Measurements from ENCODE around the gene ATRN. TPM values are rescaled to one million over a fixed set of nuclear protein-coding genes. Genes with fewer than 3 reads are reported as not detected.

ATRN gene
- total RNA-seq, 4 donors from 2014 or later, result 24.0 to 31.5 (median 26.4) TPM

DNA sequence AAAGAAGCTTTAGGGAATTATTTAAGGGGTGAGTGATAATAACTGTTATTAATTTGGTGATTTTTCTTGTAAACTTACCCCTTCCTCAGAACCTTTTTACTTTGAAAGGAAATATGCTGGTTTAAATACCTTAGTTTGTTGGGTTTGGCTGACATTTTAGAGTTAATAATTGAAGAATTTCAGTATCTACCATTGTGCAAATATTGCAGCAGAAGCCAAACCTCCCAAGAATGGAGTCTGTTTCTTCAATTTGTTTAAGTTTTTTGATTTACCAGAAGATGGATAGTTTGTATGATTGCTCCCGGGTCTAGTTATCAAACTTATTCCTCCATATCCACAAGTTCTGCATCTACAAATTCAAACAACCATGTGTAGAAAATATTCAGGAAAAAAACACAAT, 77.1 kb downstream of the ATRN start:
- no peak for DNase-seq (ENCODE audit: low spot score in 2 of 2)
- no peak overlapping the region for H3K27ac ChIP-seq
- H3K4me1 ChIP-seq, result no peaks in the 10 kb centered on the region
- H3K4me3 ChIP-seq, result no peak overlapping the region
- no peaks in the 10 kb centered on the region for H3K27me3 ChIP-seq
- H3K9me3 ChIP-seq, result no peaks in the 10 kb centered on the region
- TF ChIP-seq POLR2A (IDR thresholded peaks at IDR 0.05), result no peak
- TF ChIP-seq EP300 (IDR thresholded peaks at IDR 0.05), result no peak
- TF ChIP-seq, protein P1, sequence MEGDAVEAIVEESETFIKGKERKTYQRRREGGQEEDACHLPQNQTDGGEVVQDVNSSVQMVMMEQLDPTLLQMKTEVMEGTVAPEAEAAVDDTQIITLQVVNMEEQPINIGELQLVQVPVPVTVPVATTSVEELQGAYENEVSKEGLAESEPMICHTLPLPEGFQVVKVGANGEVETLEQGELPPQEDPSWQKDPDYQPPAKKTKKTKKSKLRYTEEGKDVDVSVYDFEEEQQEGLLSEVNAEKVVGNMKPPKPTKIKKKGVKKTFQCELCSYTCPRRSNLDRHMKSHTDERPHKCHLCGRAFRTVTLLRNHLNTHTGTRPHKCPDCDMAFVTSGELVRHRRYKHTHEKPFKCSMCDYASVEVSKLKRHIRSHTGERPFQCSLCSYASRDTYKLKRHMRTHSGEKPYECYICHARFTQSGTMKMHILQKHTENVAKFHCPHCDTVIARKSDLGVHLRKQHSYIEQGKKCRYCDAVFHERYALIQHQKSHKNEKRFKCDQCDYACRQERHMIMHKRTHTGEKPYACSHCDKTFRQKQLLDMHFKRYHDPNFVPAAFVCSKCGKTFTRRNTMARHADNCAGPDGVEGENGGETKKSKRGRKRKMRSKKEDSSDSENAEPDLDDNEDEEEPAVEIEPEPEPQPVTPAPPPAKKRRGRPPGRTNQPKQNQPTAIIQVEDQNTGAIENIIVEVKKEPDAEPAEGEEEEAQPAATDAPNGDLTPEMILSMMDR (IDR thresholded peaks at IDR 0.05), result no peak
- WGBS, 2 donors, result 83 to 86% methylated on average over 1 of the region's 1 CpG
- H3K36me3 ChIP-seq, result peaks cover 0 to 47% (median 0%) of the 10 kb centered on the region in 3 donors

DNA sequence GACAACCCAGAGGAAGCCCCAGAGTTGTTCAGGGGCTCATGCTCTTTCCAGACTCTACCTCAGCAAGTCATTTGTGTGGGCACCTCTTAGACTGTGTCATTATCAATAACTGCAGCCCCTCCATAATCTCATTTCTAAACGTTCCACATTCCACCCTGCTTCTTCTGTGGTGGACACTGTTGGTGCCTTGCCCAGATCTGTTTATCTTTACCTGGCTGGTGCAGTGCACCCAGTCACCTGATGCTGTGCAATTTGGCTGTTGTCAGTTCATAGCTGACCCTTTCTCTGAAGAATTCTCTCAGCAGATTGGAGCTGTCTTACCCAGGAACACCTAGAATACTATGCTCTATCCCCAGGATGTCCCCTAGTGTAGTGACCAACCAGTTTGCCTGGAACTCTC, 80.0 kb downstream of the ATRN start:
- WGBS, 2 donors, result 68 to 74% methylated on average over 1 of the region's 1 CpG
- no peak for TF ChIP-seq EP300 (IDR thresholded peaks at IDR 0.05)
- TF ChIP-seq POLR2A (IDR thresholded peaks at IDR 0.05), result no peak
- TF ChIP-seq, protein P1 (IDR thresholded peaks at IDR 0.05), result no peak
- no peaks in the 10 kb centered on the region for H3K9me3 ChIP-seq
- no peaks in the 10 kb centered on the region for H3K4me1 ChIP-seq
- H3K36me3 ChIP-seq, result peaks cover 0 to 47% (median 0%) of the 10 kb centered on the region in 3 donors
- H3K27me3 ChIP-seq, result no peaks in the 10 kb centered on the region
- no peak overlapping the region for H3K4me3 ChIP-seq
- no peak overlapping the region for H3K27ac ChIP-seq
- DNase-seq (ENCODE audit: low spot score in 2 of 2), result no peak

DNA sequence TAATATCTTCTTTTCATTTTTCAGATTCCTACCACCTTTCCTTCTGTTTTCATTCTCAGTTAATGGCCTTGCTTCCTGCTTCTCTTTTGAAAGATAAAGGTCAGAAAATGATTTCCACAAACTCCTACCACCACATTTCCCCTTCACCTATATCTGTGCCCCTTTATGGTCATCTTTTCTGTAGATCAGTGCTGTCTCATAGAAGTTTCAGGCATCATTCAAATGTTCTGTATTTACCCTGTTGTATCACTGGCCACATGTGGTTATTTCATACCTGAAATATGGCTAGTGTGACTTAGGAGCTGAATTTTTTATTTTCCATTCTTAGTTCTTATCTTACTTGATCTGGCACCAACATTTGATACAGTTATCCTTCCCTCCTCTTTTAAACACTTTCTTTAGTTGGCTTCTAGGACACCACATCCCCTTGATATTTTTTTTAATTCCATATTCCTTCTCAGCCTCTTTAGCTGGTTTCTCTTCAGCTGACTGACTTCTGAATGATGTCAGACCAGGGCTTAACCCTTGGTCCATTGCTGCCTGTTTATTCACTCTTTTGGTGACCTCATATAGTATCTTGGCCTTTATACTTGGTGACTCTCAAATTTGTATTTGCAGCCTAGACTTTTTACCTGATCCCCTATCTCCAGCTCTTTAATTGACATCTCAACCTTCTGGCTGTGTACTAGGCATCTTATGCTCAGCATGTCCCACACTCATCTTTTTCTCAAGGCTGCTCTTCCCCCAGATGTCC, 81.0 kb downstream of the ATRN start:
- no peaks in the 10 kb centered on the region for H3K9me3 ChIP-seq
- no peak overlapping the region for H3K27ac ChIP-seq
- no peaks in the 10 kb centered on the region for H3K4me1 ChIP-seq
- H3K4me3 ChIP-seq, result no peak overlapping the region
- H3K27me3 ChIP-seq, result no peaks in the 10 kb centered on the region
- no peak for DNase-seq (ENCODE audit: low spot score in 2 of 2)
- TF ChIP-seq, protein P1 (IDR thresholded peaks at IDR 0.05), result no peak
- TF ChIP-seq POLR2A (IDR thresholded peaks at IDR 0.05) (no peak), EP300 (IDR thresholded peaks at IDR 0.05) (no peak)
- peaks cover 0 to 43% (median 0%) of the 10 kb centered on the region in 3 donors for H3K36me3 ChIP-seq

DNA sequence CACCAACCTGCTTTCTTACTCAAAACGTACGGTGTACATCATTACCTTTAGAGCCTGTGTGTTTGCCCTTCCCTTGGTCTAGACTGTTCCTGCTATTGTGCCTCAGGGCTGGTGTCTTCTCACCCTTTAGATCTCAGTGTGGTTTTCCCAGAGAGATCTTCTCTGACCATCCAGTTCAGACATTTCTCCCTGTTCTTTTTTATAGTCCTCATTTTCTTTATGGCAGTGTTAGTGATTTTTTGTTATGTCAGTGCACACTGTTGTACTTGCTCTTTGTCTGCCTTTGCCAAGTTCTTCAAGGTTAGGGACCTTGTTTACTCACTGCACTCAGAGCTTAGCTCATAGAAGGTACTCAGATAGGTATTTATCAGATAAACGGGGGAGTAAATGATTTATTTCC, 82.8 kb downstream of the ATRN start:
- 61 to 70% methylated on average over 3 of the region's 3 CpGs for WGBS, 2 donors
- H3K36me3 ChIP-seq, result peaks cover 0 to 28% (median 0%) of the 10 kb centered on the region in 3 donors
- TF ChIP-seq EP300 (IDR thresholded peaks at IDR 0.05), result no peak
- TF ChIP-seq, protein P1 (IDR thresholded peaks at IDR 0.05), result no peak
- TF ChIP-seq POLR2A (IDR thresholded peaks at IDR 0.05), result no peak
- H3K9me3 ChIP-seq, result no peaks in the 10 kb centered on the region
- H3K27me3 ChIP-seq, result no peaks in the 10 kb centered on the region
- no peak overlapping the region for H3K4me3 ChIP-seq
- no peaks in the 10 kb centered on the region for H3K4me1 ChIP-seq
- DNase-seq (ENCODE audit: low spot score in 2 of 2), result no peak
- no peak overlapping the region for H3K27ac ChIP-seq

DNA sequence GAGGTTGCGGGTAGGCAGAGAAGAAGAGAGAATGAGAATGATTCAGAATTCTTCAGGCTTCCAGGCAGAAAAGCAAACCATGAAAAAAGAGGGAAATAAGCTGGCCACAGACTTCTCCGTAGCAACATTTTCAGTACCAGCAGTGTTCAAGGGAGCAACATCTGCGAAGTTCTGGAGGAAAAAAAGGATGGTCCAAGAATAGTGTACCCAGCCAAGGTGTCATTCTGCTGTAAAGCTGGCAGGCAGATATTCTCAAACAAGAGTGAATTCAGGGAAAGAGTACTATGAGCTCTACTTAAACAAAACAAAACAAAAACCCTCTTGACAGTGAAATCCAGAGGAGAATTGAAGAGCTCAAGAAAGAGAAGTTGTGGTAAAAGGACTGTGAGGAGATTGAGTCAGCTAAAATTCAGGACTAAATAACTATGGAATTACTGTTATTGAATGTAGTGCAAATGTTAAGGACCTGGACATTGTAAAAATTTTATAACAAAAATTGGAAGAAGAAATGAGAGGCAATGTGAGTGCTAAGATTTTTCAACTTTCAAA, 86.5 kb downstream of the ATRN start:
- H3K4me3 ChIP-seq, result no peak overlapping the region
- no peak overlapping the region for H3K27ac ChIP-seq
- no peak for DNase-seq (ENCODE audit: low spot score in 2 of 2)
- no peaks in the 10 kb centered on the region for H3K4me1 ChIP-seq
- TF ChIP-seq POLR2A (IDR thresholded peaks at IDR 0.05) (no peak), EP300 (IDR thresholded peaks at IDR 0.05) (no peak)
- TF ChIP-seq, protein P1 (IDR thresholded peaks at IDR 0.05), result no peak
- 72 to 75% methylated on average over 3 of the region's 3 CpGs for WGBS, 2 donors
- H3K9me3 ChIP-seq, result no peaks in the 10 kb centered on the region
- H3K36me3 ChIP-seq, result peaks cover 0 to 23% (median 0%) of the 10 kb centered on the region in 3 donors
- no peaks in the 10 kb centered on the region for H3K27me3 ChIP-seq

Data from tibial nerve (tissue), 4 donors.